Stimulated activated CD8-positive, alpha-beta memory T cell treated with anti-CD3 and anti-CD28 coated beads, Interleukin-4, amount 100 ng/mL, for 24 hours (primary cell): ENCODE measurements around the gene BARHL1.

ENCODE experiments used
- DNase-seq: peaks from one replicate; pipeline ENCODE4 v3.0.0-alpha.2; 2020; ENCODE audit warnings: low read depth

BARHL1 gene

GRCh38 chr9:132615774-132616173 lies 33.4 kb downstream of the BARHL1 start:
- no peak for DNase-seq

GRCh38 chr9:132616725-132617124 lies 34.3 kb downstream of the BARHL1 start:
- no peak for DNase-seq

- no peak for DNase-seq
Measured at GRCh38 chr9:132622159-132622558, 39.8 kb downstream of the BARHL1 start.

GRCh38 chr9:132626285-132626684 lies 43.9 kb downstream of the BARHL1 start:
- DNase-seq, result no peak

- no peak for DNase-seq
Measured at GRCh38 chr9:132627106-132627505, 44.7 kb downstream of the BARHL1 start.

GRCh38 chr9:132627594-132627993 lies 45.2 kb downstream of the BARHL1 start:
- DNase-seq, result no peak

GRCh38 chr9:132628746-132629145 lies 46.3 kb downstream of the BARHL1 start:
- DNase-seq, result no peak

- DNase-seq, result no peak
Measured at GRCh38 chr9:132630116-132630515, 47.7 kb downstream of the BARHL1 start.

GRCh38 chr9:132630811-132631210 lies 48.4 kb downstream of the BARHL1 start:
- DNase-seq, result no peak

GRCh38 chr9:132631280-132631679 lies 48.9 kb downstream of the BARHL1 start:
- DNase-seq, result no peak

- DNase-seq, result no peak
Measured at GRCh38 chr9:132631685-132632084, 49.3 kb downstream of the BARHL1 start.

- DNase-seq, result no peak
Measured at GRCh38 chr9:132632413-132633129, 50.2 kb downstream of the BARHL1 start.

GRCh38 chr9:132634327-132634726 lies 51.9 kb downstream of the BARHL1 start:
- no peak for DNase-seq

- no peak for DNase-seq
Measured at GRCh38 chr9:132637351-132637750, 54.9 kb downstream of the BARHL1 start.

- DNase-seq, result no peak
Measured at GRCh38 chr9:132637801-132638200, 55.4 kb downstream of the BARHL1 start.

GRCh38 chr9:132638240-132638639 lies 55.8 kb downstream of the BARHL1 start:
- DNase-seq, result no peak

GRCh38 chr9:132639322-132639721 lies 56.9 kb downstream of the BARHL1 start:
- no peak for DNase-seq
